MM.1S (cell line): ENCODE data around the gene ATXN1.

Experiments used
- DNase-seq: peaks from one replicate; pipeline ENCODE4 v3.0.0-alpha.2; 2015
- H2AFZ ChIP-seq: fragments of 300-600 bp; sonication (generic); 2 replicates; pipeline ENCODE4 v1.6.0; 2016; ENCODE audit warnings: antibody characterized with exemption, low read length
- H3F3A ChIP-seq: fragments of 300-600 bp; sonication (generic); 2 replicates; pipeline ENCODE4 v1.6.1; 2016; ENCODE audit warnings: mild to moderate bottlenecking, antibody characterized with exemption, low read length, moderate library complexity, mixed read lengths; ENCODE audit not compliant: insufficient read depth
- H3K27ac ChIP-seq: fragments of 300-600 bp; sonication (generic); 2 replicates; pipeline ENCODE4 v1.5.1; 2016; ENCODE audit warnings: mild to moderate bottlenecking, low read length
- H3K27me3 ChIP-seq: fragments of 300-600 bp; sonication (generic); replicated peaks from 2 replicates; pipeline ENCODE4 v1.6.0; 2016; ENCODE audit warnings: low read length; ENCODE audit not compliant: insufficient read depth
- H3K36me3 ChIP-seq: fragments of 300-600 bp; sonication (generic); replicated peaks from 2 replicates; pipeline ENCODE4 v1.6.1; 2016; ENCODE audit warnings: mild to moderate bottlenecking, low read length, mixed read lengths; ENCODE audit not compliant: insufficient read depth
- H3K4me1 ChIP-seq: fragments of 300-600 bp; sonication (generic); 2 replicates; pipeline ENCODE4 v1.6.1; 2016; ENCODE audit warnings: low read length, mixed read lengths
- H3K4me2 ChIP-seq: fragments of 300-600 bp; sonication (generic); 2 replicates; pipeline ENCODE4 v1.6.0; 2016; ENCODE audit warnings: low read depth, low read length
- H3K4me3 ChIP-seq: fragments of 300-600 bp; sonication (generic); 2 replicates; pipeline ENCODE4 v1.5.1; 2016; ENCODE audit warnings: low read length, mixed read lengths
- H3K79me2 ChIP-seq: fragments of 300-600 bp; sonication (generic); 2 replicates; pipeline ENCODE4 v1.6.1; 2016; ENCODE audit warnings: mixed run types, low read length, mixed read lengths
- H3K9ac ChIP-seq: fragments of 300-600 bp; sonication (generic); 2 replicates; pipeline ENCODE4 v1.6.1; 2016; ENCODE audit warnings: low read length, mixed read lengths
- H3K9me2 ChIP-seq: fragments of 300-600 bp; sonication (generic); replicated peaks from 2 replicates; pipeline ENCODE4 v1.6.1; 2016; ENCODE audit warnings: mild to moderate bottlenecking, low read length, mixed read lengths; ENCODE audit not compliant: insufficient read depth
- H3K9me3 ChIP-seq: fragments of 300-600 bp; sonication (generic); replicated peaks from 2 replicates; pipeline ENCODE4 v1.6.1; 2016; ENCODE audit warnings: mild to moderate bottlenecking, low read length, mixed read lengths; ENCODE audit not compliant: insufficient read depth
- H4K20me1 ChIP-seq: fragments of 300-600 bp; sonication (generic); 2 replicates; pipeline ENCODE4 v1.6.1; 2016; ENCODE audit warnings: mild to moderate bottlenecking, low read length, moderate library complexity, mixed read lengths; ENCODE audit not compliant: insufficient read depth
- EZH2 ChIP-seq: fragments of 300-600 bp; sonication (generic); optimal IDR thresholded peaks from 2 replicates; pipeline ENCODE3; 2017; ENCODE audit warnings: low read depth, mild to moderate bottlenecking, antibody characterized with exemption, low read length, mixed read lengths
- EZH2phosphoT487 ChIP-seq: fragments of 300-600 bp; sonication (generic); IDR thresholded peaks from 2 replicates; pipeline ENCODE4 v1.6.1; 2018; ENCODE audit warnings: antibody characterized with exemption, low read length
- TF ChIP-seq, protein P1 (sequence below): fragments of 300-600 bp; sonication (generic); IDR thresholded peaks from 2 replicates; pipeline ENCODE4 v1.5.1; 2016; ENCODE audit warnings: antibody characterized with exemption, low read length, mixed read lengths

Gene ATXN1

DNA sequence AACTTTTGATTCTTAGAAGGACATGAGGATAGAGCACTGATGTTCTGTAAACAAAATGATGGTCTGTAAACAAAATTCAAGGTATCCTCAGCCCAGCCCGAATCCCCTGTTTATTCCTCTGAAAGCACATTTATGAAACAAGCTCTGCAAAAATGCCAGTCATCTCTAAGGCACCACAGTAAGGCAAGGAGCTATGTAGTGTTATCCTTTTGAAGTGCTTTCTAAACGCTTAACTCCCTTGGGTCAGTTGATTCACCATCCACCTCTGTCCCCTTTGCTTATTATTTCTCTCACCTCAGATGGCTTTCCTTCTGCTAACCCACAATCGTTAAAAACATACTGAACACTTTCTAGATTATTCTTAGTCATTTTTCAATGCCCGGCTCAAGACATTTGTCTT is 93.8 kb downstream of the ATXN1 start:
- no peaks in the 10 kb centered on the region for H3K9me2 ChIP-seq
- no peak overlapping the region for H3K4me3 ChIP-seq
- no peaks in the 10 kb centered on the region for H4K20me1 ChIP-seq
- H2AFZ ChIP-seq, result no peak overlapping the region
- TF ChIP-seq EZH2 (no peak), EZH2phosphoT487 (no peak)
- TF ChIP-seq, protein P1, sequence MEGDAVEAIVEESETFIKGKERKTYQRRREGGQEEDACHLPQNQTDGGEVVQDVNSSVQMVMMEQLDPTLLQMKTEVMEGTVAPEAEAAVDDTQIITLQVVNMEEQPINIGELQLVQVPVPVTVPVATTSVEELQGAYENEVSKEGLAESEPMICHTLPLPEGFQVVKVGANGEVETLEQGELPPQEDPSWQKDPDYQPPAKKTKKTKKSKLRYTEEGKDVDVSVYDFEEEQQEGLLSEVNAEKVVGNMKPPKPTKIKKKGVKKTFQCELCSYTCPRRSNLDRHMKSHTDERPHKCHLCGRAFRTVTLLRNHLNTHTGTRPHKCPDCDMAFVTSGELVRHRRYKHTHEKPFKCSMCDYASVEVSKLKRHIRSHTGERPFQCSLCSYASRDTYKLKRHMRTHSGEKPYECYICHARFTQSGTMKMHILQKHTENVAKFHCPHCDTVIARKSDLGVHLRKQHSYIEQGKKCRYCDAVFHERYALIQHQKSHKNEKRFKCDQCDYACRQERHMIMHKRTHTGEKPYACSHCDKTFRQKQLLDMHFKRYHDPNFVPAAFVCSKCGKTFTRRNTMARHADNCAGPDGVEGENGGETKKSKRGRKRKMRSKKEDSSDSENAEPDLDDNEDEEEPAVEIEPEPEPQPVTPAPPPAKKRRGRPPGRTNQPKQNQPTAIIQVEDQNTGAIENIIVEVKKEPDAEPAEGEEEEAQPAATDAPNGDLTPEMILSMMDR, result no peak
- peaks cover 31% of the 10 kb centered on the region for H3K4me1 ChIP-seq
- no peaks in the 10 kb centered on the region for H3K27me3 ChIP-seq
- H3F3A ChIP-seq, result no peaks in the 10 kb centered on the region
- DNase-seq, result no peak
- H3K9ac ChIP-seq, result no peak overlapping the region
- H3K36me3 ChIP-seq, result no peaks in the 10 kb centered on the region
- no peak overlapping the region for H3K4me2 ChIP-seq
- no peak overlapping the region for H3K27ac ChIP-seq
- peaks cover 10% of the 10 kb centered on the region; the same call in 1 of the 2 replicates for H3K79me2 ChIP-seq
- H3K9me3 ChIP-seq, result no peaks in the 10 kb centered on the region

DNA sequence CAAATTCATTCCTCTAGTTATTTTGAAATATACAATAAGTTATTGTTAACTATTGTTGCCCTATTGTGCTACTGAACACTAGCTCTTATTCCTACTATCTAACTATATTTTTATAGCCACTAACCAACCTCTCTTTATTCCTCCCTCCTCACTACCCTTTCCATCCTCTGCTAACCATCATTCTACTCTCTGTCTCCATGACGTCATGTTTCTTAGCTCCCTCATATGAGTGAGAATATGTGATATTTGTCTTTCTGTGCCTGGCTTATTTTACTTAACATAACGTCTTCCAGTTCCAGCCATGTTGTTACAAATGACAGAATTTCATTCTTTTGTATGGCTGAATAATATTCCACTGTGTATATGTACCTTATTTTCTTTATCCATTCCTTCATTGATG is 95.3 kb downstream of the ATXN1 start:
- Histone ChIP-seq H3K4me3 (no peak overlapping the region), H3K27ac (no peak overlapping the region), H3K27me3 (no peaks in the 10 kb centered on the region), H3K9me3 (no peaks in the 10 kb centered on the region), H3K9me2 (no peaks in the 10 kb centered on the region), H3K4me1 (peaks cover 26% of the 10 kb centered on the region), H3F3A (no peaks in the 10 kb centered on the region), H3K9ac (no peak overlapping the region), H3K4me2 (no peak overlapping the region), H2AFZ (no peak overlapping the region), H4K20me1 (no peaks in the 10 kb centered on the region), H3K36me3 (no peaks in the 10 kb centered on the region), H3K79me2 (peaks cover 10% of the 10 kb centered on the region; the same call in 1 of the 2 replicates)
- DNase-seq, result no peak
- no peak for TF ChIP-seq EZH2phosphoT487
- TF ChIP-seq, protein P1, result no peak
- no peak for TF ChIP-seq EZH2

DNA sequence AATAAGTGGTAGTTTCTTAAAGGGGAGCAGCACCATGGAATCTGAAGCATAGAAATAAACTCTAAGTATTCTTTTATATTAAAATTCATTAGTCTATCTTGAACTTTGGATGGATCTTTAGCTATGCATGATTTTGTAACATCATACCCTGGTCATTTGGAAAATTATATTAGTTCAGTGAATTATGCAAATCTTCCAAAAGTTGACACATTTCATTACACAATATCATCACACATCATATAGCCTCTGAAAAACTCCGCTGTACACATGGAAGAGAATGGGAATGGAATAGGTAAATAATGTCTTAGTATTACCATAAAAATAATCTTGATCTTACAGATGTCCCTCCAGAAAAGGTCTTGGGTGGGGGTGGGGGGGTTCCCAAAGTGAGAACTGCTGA is 96.1 kb downstream of the ATXN1 start:
- H4K20me1 ChIP-seq, result no peaks in the 10 kb centered on the region
- no peaks in the 10 kb centered on the region for H3K27me3 ChIP-seq
- no peaks in the 10 kb centered on the region for H3K9me3 ChIP-seq
- H3K4me2 ChIP-seq, result no peak overlapping the region
- no peak overlapping the region for H3K4me3 ChIP-seq
- no peaks in the 10 kb centered on the region for H3F3A ChIP-seq
- TF ChIP-seq, protein P1, result no peak
- TF ChIP-seq EZH2 (no peak), EZH2phosphoT487 (no peak)
- H3K9me2 ChIP-seq, result no peaks in the 10 kb centered on the region
- no peak for DNase-seq
- H3K27ac ChIP-seq, result no peak overlapping the region
- peaks cover 17% of the 10 kb centered on the region for H3K4me1 ChIP-seq
- H3K79me2 ChIP-seq, result peaks cover 8% of the 10 kb centered on the region; the same call in 1 of the 2 replicates
- no peaks in the 10 kb centered on the region for H3K36me3 ChIP-seq
- H3K9ac ChIP-seq, result no peak overlapping the region
- no peak overlapping the region for H2AFZ ChIP-seq
